Neural cell (in vitro differentiated cells): ENCODE measurements around the gene FERMT2.

Experiments
- EZH2 ChIP-seq: fragments of 200-600, 300-800 bp; shearing (Covaris generic), sonication (generic); IDR thresholded peaks from 2 replicates; pipeline ENCODE4 v1.6.1; 2014; ENCODE audit warnings: antibody characterized with exemption, low read length, borderline replicate concordance, mild to moderate bottlenecking; ENCODE audit not compliant: insufficient read depth, poor library complexity, severe bottlenecking
- POLR2AphosphoS5 ChIP-seq: IDR thresholded peaks from 2 replicates; pipeline ENCODE4 v1.6.1; 2012
- TAF1 ChIP-seq: IDR thresholded peaks from 2 replicates; pipeline ENCODE4 v1.6.1; 2012; ENCODE audit warnings: low read depth

GRCh38 chr14:52856139-52856538 lies 94.7 kb downstream of the FERMT2 start:
- TF ChIP-seq TAF1 (no peak), EZH2 (no peak), POLR2AphosphoS5 (no peak)
